Lower lobe of right lung (tissue), 2 donors: Measurements from ENCODE around the gene GATC. TPM values are rescaled to one million over a fixed set of nuclear protein-coding genes. Genes with fewer than 3 reads are reported as not detected.

Experiments used
- ATAC-seq, 2 donors: fragments of 200-7000 bp; cut with Tn5 transposase; one replicate each; pipeline ENCODE4 v1.9.1; 2020 to 2022; ENCODE audit warnings: mild to moderate bottlenecking in 2 of 2, moderate library complexity in 2 of 2
- DNase-seq: peaks from one replicate; pipeline ENCODE4 v3.0.0-alpha.2; 2020
- H3K27ac ChIP-seq: fragments of 200-600 bp; one replicate; pipeline ENCODE4 v1.8.0; 2022
- H3K27me3 ChIP-seq: fragments of 200-600 bp; one replicate; pipeline ENCODE4 v1.8.0; 2022; ENCODE audit warnings: low read depth
- H3K36me3 ChIP-seq: fragments of 200-600 bp; one replicate; pipeline ENCODE4 v1.8.0; 2022; ENCODE audit warnings: mild to moderate bottlenecking
- H3K4me1 ChIP-seq: fragments of 200-600 bp; one replicate; pipeline ENCODE4 v1.8.0; 2022
- H3K4me3 ChIP-seq: fragments of 200-600 bp; one replicate; pipeline ENCODE4 v1.8.0; 2022; ENCODE audit warnings: mild to moderate bottlenecking
- H3K9me3 ChIP-seq: fragments of 200-600 bp; one replicate; pipeline ENCODE4 v1.8.0; 2022
- intact Hi-C: fragments of 100-400 bp; cut with DNase I; formaldehyde crosslinking; loops from one replicate; pipeline ENCODE4 v1.11.0; 2022
- total RNA-seq: library from RNA; stranded (reverse); fragmentation: NEBNext Ultra II Directional; extraction: Animal tissue kit (Norgen Biotek cat#: 25700); gene quantifications from one replicate; pipeline ENCODE4 v1.2.1, GENCODE V29; 2021
- TF ChIP-seq, protein P1 (sequence below): fragments of 200-600 bp; IDR thresholded peaks from one replicate; pipeline ENCODE4 v1.8.0; 2022; ENCODE audit warnings: antibody characterized with exemption, mild to moderate bottlenecking
- donor health status: DM: no; HTN: yes; CAD: no; lungs with severe emphysema.

GATC gene
- total RNA-seq, 1 donor from 2014 or later: 31.7 TPM

DNA sequence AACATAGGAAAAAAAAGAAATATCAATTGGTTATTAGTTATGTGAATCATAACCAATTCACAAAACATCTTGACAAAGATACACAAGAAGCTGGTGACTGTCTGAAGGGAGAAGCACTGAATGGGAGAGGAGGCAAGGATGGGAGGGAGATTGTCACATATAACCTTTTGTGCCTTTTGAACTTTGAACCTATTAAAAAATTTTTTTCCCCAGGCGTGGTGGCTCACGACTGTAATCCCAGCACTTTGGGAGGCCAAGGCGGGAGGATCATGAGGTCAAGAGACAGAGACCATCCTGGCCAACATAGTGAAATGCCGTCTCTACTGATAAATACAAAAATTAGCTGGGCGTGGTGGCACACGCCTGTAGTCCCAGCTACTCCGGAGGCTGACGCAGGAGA lies 62.3 kb downstream of the GATC start:
- peaks cover 93% of the 10 kb centered on the region for H3K36me3 ChIP-seq
- no peak overlapping the region for H3K27ac ChIP-seq
- no peaks in the 10 kb centered on the region for H3K27me3 ChIP-seq
- H3K9me3 ChIP-seq: no peaks in the 10 kb centered on the region
- no peak overlapping the region for H3K4me3 ChIP-seq
- ATAC-seq (no peak), DNase-seq (no peak)
- TF ChIP-seq, protein P1, sequence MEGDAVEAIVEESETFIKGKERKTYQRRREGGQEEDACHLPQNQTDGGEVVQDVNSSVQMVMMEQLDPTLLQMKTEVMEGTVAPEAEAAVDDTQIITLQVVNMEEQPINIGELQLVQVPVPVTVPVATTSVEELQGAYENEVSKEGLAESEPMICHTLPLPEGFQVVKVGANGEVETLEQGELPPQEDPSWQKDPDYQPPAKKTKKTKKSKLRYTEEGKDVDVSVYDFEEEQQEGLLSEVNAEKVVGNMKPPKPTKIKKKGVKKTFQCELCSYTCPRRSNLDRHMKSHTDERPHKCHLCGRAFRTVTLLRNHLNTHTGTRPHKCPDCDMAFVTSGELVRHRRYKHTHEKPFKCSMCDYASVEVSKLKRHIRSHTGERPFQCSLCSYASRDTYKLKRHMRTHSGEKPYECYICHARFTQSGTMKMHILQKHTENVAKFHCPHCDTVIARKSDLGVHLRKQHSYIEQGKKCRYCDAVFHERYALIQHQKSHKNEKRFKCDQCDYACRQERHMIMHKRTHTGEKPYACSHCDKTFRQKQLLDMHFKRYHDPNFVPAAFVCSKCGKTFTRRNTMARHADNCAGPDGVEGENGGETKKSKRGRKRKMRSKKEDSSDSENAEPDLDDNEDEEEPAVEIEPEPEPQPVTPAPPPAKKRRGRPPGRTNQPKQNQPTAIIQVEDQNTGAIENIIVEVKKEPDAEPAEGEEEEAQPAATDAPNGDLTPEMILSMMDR: no peak
- no peaks in the 10 kb centered on the region for H3K4me1 ChIP-seq
- intact Hi-C loops: no loop called here

Other genes starting within 250 kb of the GATC start
- 1,285 TPM for gene RPLP0, start 245.3 kb upstream of the GATC start, total RNA-seq
- gene PXN, start 180.7 kb upstream of the GATC start, total RNA-seq: 105 TPM
- gene RNU4-2, start 154.5 kb upstream of the GATC start, total RNA-seq: 15,469 TPM
- gene RNU4-1, start 153.2 kb upstream of the GATC start, total RNA-seq: 2,881 TPM
- 2.1 TPM for gene SIRT4, start 144.1 kb upstream of the GATC start, total RNA-seq
- gene PLA2G1B, start 118.7 kb upstream of the GATC start, total RNA-seq: 42.2 TPM
- gene MSI1, start 77.3 kb upstream of the GATC start, total RNA-seq: 0.44 TPM
- gene COX6A1, start 8.3 kb upstream of the GATC start, total RNA-seq: 263 TPM
- gene TRIAP1, start 60 bp upstream of the GATC start, total RNA-seq: 20.4 TPM
- gene SRSF9, start 23.3 kb downstream of the GATC start, total RNA-seq: 115 TPM
- 285 TPM for gene DYNLL1, start 49.7 kb downstream of the GATC start, total RNA-seq
- gene COQ5, start 82.7 kb downstream of the GATC start, total RNA-seq: 24.1 TPM
- gene RNF10, start 87.9 kb downstream of the GATC start, total RNA-seq: 175 TPM
- 39.5 TPM for gene POP5, start 135.0 kb downstream of the GATC start, total RNA-seq
- gene CABP1, start 194.2 kb downstream of the GATC start, total RNA-seq: 0.30 TPM
- gene MLEC, start 240.7 kb downstream of the GATC start, total RNA-seq: 98.1 TPM